NCI-H1105 (cell line): Measurements from ENCODE around the gene B3GNT7.
"Not testable (repeated sequence)": the region's sequence is repeated elsewhere in the genome, so short reads cannot be mapped to it uniquely, and the experiment has no call there.

ENCODE experiments used
- DNase-seq: peaks from one replicate; lab custom pipeline; 2025; lab: John Stamatoyannopoulos, UW

The B3GNT7 gene

GRCh38 chr2:231367178-231367577, 28.3 kb upstream of the B3GNT7 start:
- DNase-seq = no peak

GRCh38 chr2:231369580-231370428, 25.7 kb upstream of the B3GNT7 start:
- DNase-seq = no peak

- DNase-seq = no peak
Measured at GRCh38 chr2:231370429-231370748, 25.1 kb upstream of the B3GNT7 start.

GRCh38 chr2:231370749-231371429, 24.6 kb upstream of the B3GNT7 start:
- no peak for DNase-seq

- no peak for DNase-seq
Measured at GRCh38 chr2:231371430-231372054, 24.0 kb upstream of the B3GNT7 start.

- no peak for DNase-seq
Measured at GRCh38 chr2:231372326-231372725, 23.2 kb upstream of the B3GNT7 start.

- no peak for DNase-seq
Measured at GRCh38 chr2:231373184-231373583, 22.3 kb upstream of the B3GNT7 start.

GRCh38 chr2:231373786-231374349, 21.6 kb upstream of the B3GNT7 start:
- no peak for DNase-seq

- DNase-seq = no peak
Measured at GRCh38 chr2:231374771-231375170, 20.7 kb upstream of the B3GNT7 start.

GRCh38 chr2:231375994-231376615, 19.4 kb upstream of the B3GNT7 start:
- DNase-seq = not testable (repeated sequence)

GRCh38 chr2:231376857-231377256, 18.7 kb upstream of the B3GNT7 start:
- no peak for DNase-seq

- no peak for DNase-seq
Measured at GRCh38 chr2:231378026-231378722, 17.3 kb upstream of the B3GNT7 start.

GRCh38 chr2:231379266-231380215, 16.0 kb upstream of the B3GNT7 start:
- no peak for DNase-seq

GRCh38 chr2:231380307-231380706, 15.2 kb upstream of the B3GNT7 start:
- no peak for DNase-seq

GRCh38 chr2:231380991-231381847, 14.3 kb upstream of the B3GNT7 start:
- DNase-seq = no peak

- DNase-seq = no peak
Measured at GRCh38 chr2:231382116-231382515, 13.4 kb upstream of the B3GNT7 start.

- no peak for DNase-seq
Measured at GRCh38 chr2:231383416-231384108, 11.9 kb upstream of the B3GNT7 start.

GRCh38 chr2:231384109-231384435, 11.4 kb upstream of the B3GNT7 start:
- no peak for DNase-seq

GRCh38 chr2:231384970-231385369, 10.5 kb upstream of the B3GNT7 start:
- DNase-seq = no peak
